HepG2 (cell line): Measurements from ENCODE around the gene PNKP. TPM values are rescaled to one million over a fixed set of nuclear protein-coding genes. Genes with fewer than 3 reads are reported as not detected.

Experiments
- ATAC-seq: fragments of 200-7000 bp; cut with Tn5 transposase; 3 replicates; pipeline ENCODE4 v1.9.1; 2020; ENCODE audit warnings: mild to moderate bottlenecking, moderate library complexity
- BruUV-seq: library from RNA; stranded (reverse); fragments of 400-500 nt; replicated peaks from 2 replicates; lab custom pipeline; 2021; lab: Mats Ljungman, UMichigan
- CTCF ChIA-PET: fragments of 300-600 bp; formaldehyde crosslinking; extraction: SDS; loops from one replicate; lab custom pipeline; 2021; ENCODE audit warnings: low total read pairs, inconsistent platforms, low intra/inter-chr PET ratio; lab: Yijun Ruan, JAX
- POLR2A ChIA-PET: fragments of 350-600 bp; sonication (Branson Sonifier 250); formaldehyde crosslinking; loops from one replicate; lab custom pipeline; 2020; ENCODE audit warnings: antibody characterized with exemption, inconsistent platforms; lab: Yijun Ruan, JAX
- DNase-seq: peaks from one replicate; pipeline ENCODE4 v3.0.0-alpha.2; 2015; ENCODE audit warnings: low spot score
- FAIRE-seq: peaks from 3 replicates; lab custom pipeline; 2011; peaks lifted over from hg19 to GRCh38; lab: Jason Lieb, UNC
- H2AFZ ChIP-seq: one replicate; pipeline ENCODE4 v1.6.1; 2011; ENCODE audit warnings: low read length, inconsistent platforms
- H3K27ac ChIP-seq: fragments of 300-600 bp; 3 replicates; pipeline ENCODE4 v1.8.0; 2011; ENCODE audit warnings: mixed run types, mild to moderate bottlenecking, mixed read lengths, low read length, inconsistent platforms; ENCODE audit not compliant: insufficient read depth; ENCODE audit errors: extremely low read length
- H3K27me3 ChIP-seq, 2 experiments: fragments of 200-600 bp in 1 of 2; 2 replicates in 1 of 2; 3 replicates in 1 of 2; pipeline versions ENCODE4 v1.6.0 to v1.8.0; 2011; ENCODE audit warnings: low read length in 2 of 2, mild to moderate bottlenecking in 2 of 2, moderate library complexity in 2 of 2, inconsistent platforms in 1 of 2; ENCODE audit not compliant: insufficient read depth in 2 of 2, control insufficient read depth in 1 of 2
- H3K36me3 ChIP-seq, 2 experiments: fragments of 200-600 bp in 1 of 2; replicated peaks in 1 of 2; 2 replicates in 1 of 2; 3 replicates in 1 of 2; pipeline versions ENCODE4 v1.5.1 to v1.8.0; 2011; ENCODE audit warnings: low read length in 2 of 2, inconsistent platforms in 1 of 2; ENCODE audit not compliant: insufficient read depth in 2 of 2, control insufficient read depth in 1 of 2
- H3K4me1 ChIP-seq: 2 replicates; pipeline ENCODE4 v1.5.1; 2012; ENCODE audit warnings: low read length, inconsistent platforms; ENCODE audit not compliant: insufficient read depth
- H3K4me2 ChIP-seq: 2 replicates; pipeline ENCODE4 v1.6.0; 2011; ENCODE audit warnings: low read depth, low read length, inconsistent platforms
- H3K4me3 ChIP-seq, 3 experiments: fragments of 200-600 bp in 1 of 3; sonication (generic), shearing (Covaris generic) in 1 of 3; replicated peaks in 1 of 3; 2 replicates each; pipeline ENCODE4 v1.5.1; 2011 to 2016; ENCODE audit warnings: low read length in 3 of 3, inconsistent platforms in 2 of 3, low read depth in 2 of 3, mild to moderate bottlenecking in 2 of 3, control low read depth in 1 of 3, mixed read lengths in 1 of 3; ENCODE audit not compliant: insufficient read depth in 1 of 3
- H3K79me2 ChIP-seq: one replicate; pipeline ENCODE4 v1.6.1; 2011; ENCODE audit warnings: low read length, inconsistent platforms; ENCODE audit not compliant: insufficient read depth
- H3K9ac ChIP-seq: 2 replicates; pipeline ENCODE4 v1.6.0; 2011; ENCODE audit warnings: mild to moderate bottlenecking, low read depth, low read length, inconsistent platforms; ENCODE audit not compliant: insufficient read depth
- H3K9me3 ChIP-seq: 2 replicates; pipeline ENCODE4 v1.5.1; 2012; ENCODE audit warnings: mild to moderate bottlenecking, low read length
- H4K20me1 ChIP-seq: 2 replicates; pipeline ENCODE4 v1.6.0; 2011; ENCODE audit warnings: inconsistent platforms, mild to moderate bottlenecking, low read length, moderate library complexity; ENCODE audit not compliant: insufficient read depth
- JUND ChIP-seq: sonication (generic); formaldehyde crosslinking; IDR thresholded peaks from 2 replicates; pipeline ENCODE4 v1.8.0; 2022; ENCODE audit warnings: mild to moderate bottlenecking, missing genetic modification reagents
- NCOA1 ChIP-seq: sonication (generic); formaldehyde crosslinking; IDR thresholded peaks from 2 replicates; pipeline ENCODE4 v1.9.0; 2021; ENCODE audit warnings: missing genetic modification reagents
- SMAD1 ChIP-seq: sonication (generic); formaldehyde crosslinking; IDR thresholded peaks from 2 replicates; pipeline ENCODE4 v1.4.0; 2020; ENCODE audit warnings: missing genetic modification reagents, low read depth, mild to moderate bottlenecking, borderline replicate concordance
- YY1 ChIP-seq: IDR thresholded peaks from 2 replicates; pipeline ENCODE4 v1.6.1; 2011; ENCODE audit warnings: low read length, low read depth, moderate library complexity, mild to moderate bottlenecking; ENCODE audit not compliant: insufficient read depth, insufficient replicate concordance
- ZFX ChIP-seq: sonication (generic); formaldehyde crosslinking; IDR thresholded peaks from 2 replicates; pipeline ENCODE4 v1.4.0; 2020; ENCODE audit warnings: mild to moderate bottlenecking, low read depth, missing genetic modification reagents, moderate library complexity
- ZNF556 ChIP-seq: sonication (generic); formaldehyde crosslinking; IDR thresholded peaks from 2 replicates; pipeline ENCODE4 v1.4.0; 2020; ENCODE audit warnings: mild to moderate bottlenecking, missing genetic modification reagents, borderline replicate concordance
- WGBS: methylation state at CpG from one replicate; pipeline ENCODE4 v1.1.6; 2017; ENCODE audit warnings: low lambda C conversion rate; 5-methylcytosine and 5-hydroxymethylcytosine counted together
- in situ Hi-C: cut with HindIII; loops from 2 replicates; pipeline ENCODE4 v1.10.0; 2017; ENCODE audit warnings: low pct_unique_long_range_greater_than_20kb; ENCODE audit not compliant: extremely low pct_ligation_motif_present
- intact Hi-C: fragments of 100-400 bp; cut with micrococcal nuclease; formaldehyde crosslinking; loops from one replicate; pipeline ENCODE4 v1.10.0; 2022; ENCODE audit not compliant: unreplicated experiment
- polyA plus RNA-seq, 8 experiments: library from polyadenylated mRNA; depleted of rRNA in 3 of 8; stranded (reverse) in 7 of 8; unstranded in 1 of 8; fragments of >200 nt; fragmentation: Illumina TruSeq in 4 of 8; extraction: Trizol in 4 of 8; gene quantifications; 2 replicates each; pipeline versions ENCODE4 v1.2.1 to v1.2.3, GENCODE V29; 2011 to 2016; ENCODE audit warnings: low read depth in 4 of 8, missing spikeins in 1 of 8, mixed read lengths in 1 of 8; ENCODE audit not compliant: insufficient read depth in 1 of 8
- total RNA-seq, 5 experiments: library from RNA; depleted of rRNA; stranded (reverse); fragments of >200 nt; fragmentation: Illumina TruSeq; extraction: Trizol; gene quantifications; 2 replicates each; pipeline ENCODE4 v1.2.3, GENCODE V29; 2016; ENCODE audit warnings: low read depth in 1 of 5
- TF ChIP-seq, protein P1 (sequence below): sonication (generic); formaldehyde crosslinking; IDR thresholded peaks from 2 replicates; pipeline ENCODE4 v1.4.0; 2020; ENCODE audit warnings: missing genetic modification reagents, mild to moderate bottlenecking, borderline replicate concordance
- TF ChIP-seq, protein P2 (sequence below): sonication (generic); formaldehyde crosslinking; IDR thresholded peaks from 2 replicates; pipeline ENCODE4 v1.4.0; 2020; ENCODE audit warnings: missing genetic modification reagents, borderline replicate concordance

Gene PNKP
- total and polyA plus RNA-seq, 2 of the 13 experiments (the other 11 are each of a cell fraction or from before 2014, with no cell fraction given), result 12.7 to 27.1 TPM

DNA sequence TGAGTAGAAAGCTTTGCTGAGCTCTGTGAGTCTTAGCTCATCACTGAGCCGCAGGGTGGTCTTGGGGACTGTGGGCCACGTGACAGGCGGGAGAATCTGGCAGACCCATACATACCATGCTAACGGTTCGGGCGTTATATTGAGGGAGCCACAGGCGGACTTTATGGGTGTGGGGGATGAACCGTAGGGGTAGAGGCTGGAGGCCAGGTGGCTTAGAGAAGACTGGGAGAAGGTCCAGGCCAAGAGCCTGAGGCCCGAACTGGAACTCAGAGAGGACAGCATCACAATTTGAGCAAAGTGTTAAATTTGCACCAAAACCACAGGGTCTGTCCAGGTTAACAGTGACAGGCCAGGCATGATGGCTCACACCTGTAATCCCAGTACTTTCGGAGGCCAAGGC is 46.3 kb upstream of the PNKP start (continued):
- TF ChIP-seq NCOA1 (0 out of 2 replicates have a peak, but pooled peaks have one; percentile 34), JUND (CRISPR knock-in tag) (no peak)

GRCh38 chr19:49912965-49913685 is 45.7 kb upstream of the PNKP start:
- H2AFZ ChIP-seq, result no peak overlapping the region
- WGBS, result 90% methylated on average over 12 of the region's 21 CpGs
- POLR2A ChIA-PET, result interaction anchor here (2.5 kb wide), 1 partner anchor 17 kb away, joined by 17 read pairs; the partner anchor contains the start of genes ATF5 and NUP62
- peaks cover 24% of the 10 kb centered on the region for H3K4me1 ChIP-seq
- intact Hi-C loops, result no loop called here
- CTCF ChIA-PET, result interaction anchor here (1.2 kb wide), 1 partner anchor 71 kb away, joined by 4 read pairs; no protein-coding TSS in a partner anchor
- H3K27me3 ChIP-seq, result no peaks in the 10 kb centered on the region
- peak; percentile 44 for DNase-seq
- BruUV-seq, result no TSS peak
- H3K9ac ChIP-seq, result peak overlapping the region; percentile 10; the same call in 1 of the 2 replicates
- H3K79me2 ChIP-seq, result peaks cover 17% of the 10 kb centered on the region
- H4K20me1 ChIP-seq, result no peaks in the 10 kb centered on the region
- no peaks in the 10 kb centered on the region for H3K9me3 ChIP-seq
- H3K36me3 ChIP-seq, result peaks cover 26 to 45% of the 10 kb centered on the region in 2 experiments
- peak overlapping the region; percentile 57 for H3K27ac ChIP-seq
- peak overlapping the region; percentile 18; the same call in 1 of the 2 replicates for H3K4me2 ChIP-seq
- in situ Hi-C loops, result no loop called here
- peak; percentile 30 for FAIRE-seq
- H3K4me3 ChIP-seq, result no peak overlapping the region
- ATAC-seq, result peak; percentile 75
- TF ChIP-seq ZFX (CRISPR knock-in tag), result 0 out of 2 replicates have a peak, but pooled peaks have one; percentile 6
- no peak for TF ChIP-seq ZNF556 (CRISPR knock-in tag)
- 0 out of 2 replicates have a peak, but pooled peaks have one; percentile 40 for TF ChIP-seq SMAD1 (CRISPR knock-in tag)
- TF ChIP-seq, protein P1, sequence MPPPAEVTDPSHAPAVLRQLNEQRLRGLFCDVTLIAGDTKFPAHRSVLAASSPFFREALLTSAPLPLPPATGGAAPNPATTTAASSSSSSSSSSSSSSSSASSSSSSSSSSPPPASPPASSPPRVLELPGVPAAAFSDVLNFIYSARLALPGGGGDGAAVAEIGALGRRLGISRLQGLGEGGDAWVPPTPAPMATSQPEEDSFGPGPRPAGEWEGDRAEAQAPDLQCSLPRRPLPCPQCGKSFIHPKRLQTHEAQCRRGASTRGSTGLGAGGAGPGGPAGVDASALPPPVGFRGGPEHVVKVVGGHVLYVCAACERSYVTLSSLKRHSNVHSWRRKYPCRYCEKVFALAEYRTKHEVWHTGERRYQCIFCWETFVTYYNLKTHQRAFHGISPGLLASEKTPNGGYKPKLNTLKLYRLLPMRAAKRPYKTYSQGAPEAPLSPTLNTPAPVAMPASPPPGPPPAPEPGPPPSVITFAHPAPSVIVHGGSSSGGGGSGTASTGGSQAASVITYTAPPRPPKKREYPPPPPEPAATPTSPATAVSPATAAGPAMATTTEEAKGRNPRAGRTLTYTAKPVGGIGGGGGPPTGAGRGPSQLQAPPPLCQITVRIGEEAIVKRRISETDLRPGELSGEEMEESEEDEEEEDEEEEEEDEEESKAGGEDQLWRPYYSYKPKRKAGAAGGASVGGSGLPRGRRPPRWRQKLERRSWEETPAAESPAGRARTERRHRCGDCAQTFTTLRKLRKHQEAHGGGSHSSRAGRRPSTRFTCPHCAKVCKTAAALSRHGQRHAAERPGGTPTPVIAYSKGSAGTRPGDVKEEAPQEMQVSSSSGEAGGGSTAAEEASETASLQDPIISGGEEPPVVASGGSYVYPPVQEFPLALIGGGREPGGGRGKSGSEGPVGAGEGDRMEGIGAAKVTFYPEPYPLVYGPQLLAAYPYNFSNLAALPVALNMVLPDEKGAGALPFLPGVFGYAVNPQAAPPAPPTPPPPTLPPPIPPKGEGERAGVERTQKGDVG (CRISPR knock-in tag), result peak; percentile 97
- TF ChIP-seq, protein P2, sequence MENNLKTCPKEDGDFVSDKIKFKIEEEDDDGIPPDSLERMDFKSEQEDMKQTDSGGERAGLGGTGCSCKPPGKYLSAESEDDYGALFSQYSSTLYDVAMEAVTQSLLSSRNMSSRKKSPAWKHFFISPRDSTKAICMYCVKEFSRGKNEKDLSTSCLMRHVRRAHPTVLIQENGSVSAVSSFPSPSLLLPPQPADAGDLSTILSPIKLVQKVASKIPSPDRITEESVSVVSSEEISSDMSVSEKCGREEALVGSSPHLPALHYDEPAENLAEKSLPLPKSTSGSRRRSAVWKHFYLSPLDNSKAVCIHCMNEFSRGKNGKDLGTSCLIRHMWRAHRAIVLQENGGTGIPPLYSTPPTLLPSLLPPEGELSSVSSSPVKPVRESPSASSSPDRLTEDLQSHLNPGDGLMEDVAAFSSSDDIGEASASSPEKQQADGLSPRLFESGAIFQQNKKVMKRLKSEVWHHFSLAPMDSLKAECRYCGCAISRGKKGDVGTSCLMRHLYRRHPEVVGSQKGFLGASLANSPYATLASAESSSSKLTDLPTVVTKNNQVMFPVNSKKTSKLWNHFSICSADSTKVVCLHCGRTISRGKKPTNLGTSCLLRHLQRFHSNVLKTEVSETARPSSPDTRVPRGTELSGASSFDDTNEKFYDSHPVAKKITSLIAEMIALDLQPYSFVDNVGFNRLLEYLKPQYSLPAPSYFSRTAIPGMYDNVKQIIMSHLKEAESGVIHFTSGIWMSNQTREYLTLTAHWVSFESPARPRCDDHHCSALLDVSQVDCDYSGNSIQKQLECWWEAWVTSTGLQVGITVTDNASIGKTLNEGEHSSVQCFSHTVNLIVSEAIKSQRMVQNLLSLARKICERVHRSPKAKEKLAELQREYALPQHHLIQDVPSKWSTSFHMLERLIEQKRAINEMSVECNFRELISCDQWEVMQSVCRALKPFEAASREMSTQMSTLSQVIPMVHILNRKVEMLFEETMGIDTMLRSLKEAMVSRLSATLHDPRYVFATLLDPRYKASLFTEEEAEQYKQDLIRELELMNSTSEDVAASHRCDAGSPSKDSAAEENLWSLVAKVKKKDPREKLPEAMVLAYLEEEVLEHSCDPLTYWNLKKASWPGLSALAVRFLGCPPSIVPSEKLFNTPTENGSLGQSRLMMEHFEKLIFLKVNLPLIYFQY (CRISPR knock-in tag), result no peak
- TF ChIP-seq YY1, result peak; percentile 24
